GM19328 (cell line): ENCODE measurements around the gene SIAH2.

Experiments used
- ATAC-seq: cut with Tn5 transposase; IDR thresholded peaks from one replicate; pipeline ENCODE4 v1.9.1; 2021; ENCODE audit warnings: mild to moderate bottlenecking, moderate library complexity; ENCODE audit not compliant: unreplicated experiment

The SIAH2 gene

DNA sequence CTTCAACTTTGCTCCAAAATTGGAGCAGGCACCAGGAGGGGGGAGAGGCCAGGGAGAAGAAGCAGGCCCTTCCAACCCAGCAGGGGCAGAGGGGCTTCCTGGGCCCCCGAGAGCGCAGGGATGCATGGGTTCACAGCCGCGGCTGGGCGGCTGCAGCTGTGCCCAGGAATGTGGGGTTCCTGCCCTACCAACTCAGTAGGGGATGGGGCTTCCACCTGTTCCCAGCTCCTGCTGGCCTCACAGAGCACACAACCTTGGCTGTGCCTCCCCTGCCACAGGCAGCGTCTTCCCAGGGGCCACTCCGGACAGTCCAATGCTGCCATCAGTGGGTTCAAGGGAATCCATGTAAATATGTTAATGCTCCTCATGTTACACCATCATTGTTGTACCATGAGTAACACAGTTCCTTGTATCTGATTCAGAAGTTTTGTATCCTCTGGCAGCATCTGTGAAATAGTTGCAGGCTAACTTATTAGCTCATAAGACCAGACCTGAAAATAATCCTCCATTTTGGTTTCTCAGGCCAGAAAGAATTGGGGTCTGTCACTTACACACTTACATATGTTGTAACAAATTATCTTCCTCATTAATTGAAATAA, 12.1 kb upstream of the SIAH2 start:
- ATAC-seq: no peak

DNA sequence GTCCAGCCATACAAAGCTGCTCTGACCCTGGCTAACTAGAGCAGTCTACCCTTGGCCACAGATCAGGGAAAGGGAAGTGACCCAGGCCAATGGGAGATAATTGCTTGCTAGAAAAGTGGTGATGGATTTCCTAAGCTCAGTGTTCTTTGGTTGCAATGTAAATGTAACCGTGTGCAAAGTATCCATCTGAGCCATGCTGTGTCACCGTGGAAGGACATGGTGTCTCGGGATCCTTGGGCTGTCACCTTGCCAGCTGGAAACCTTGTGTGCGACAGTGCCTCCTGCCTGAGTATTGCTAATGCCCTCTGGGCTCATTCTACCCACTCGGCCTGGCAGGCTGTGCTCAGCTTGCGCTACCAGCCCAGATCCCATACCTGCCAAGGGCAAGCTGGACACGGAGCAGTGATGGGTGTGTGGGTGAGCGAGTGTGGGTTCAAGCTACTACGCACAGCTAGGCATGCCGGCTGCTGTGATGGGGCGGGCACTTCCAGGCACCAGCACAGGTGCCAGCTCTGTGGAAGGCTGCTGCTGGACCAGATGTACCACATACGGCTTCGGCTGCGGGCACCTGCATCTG, 10.7 kb upstream of the SIAH2 start:
- no peak for ATAC-seq

DNA sequence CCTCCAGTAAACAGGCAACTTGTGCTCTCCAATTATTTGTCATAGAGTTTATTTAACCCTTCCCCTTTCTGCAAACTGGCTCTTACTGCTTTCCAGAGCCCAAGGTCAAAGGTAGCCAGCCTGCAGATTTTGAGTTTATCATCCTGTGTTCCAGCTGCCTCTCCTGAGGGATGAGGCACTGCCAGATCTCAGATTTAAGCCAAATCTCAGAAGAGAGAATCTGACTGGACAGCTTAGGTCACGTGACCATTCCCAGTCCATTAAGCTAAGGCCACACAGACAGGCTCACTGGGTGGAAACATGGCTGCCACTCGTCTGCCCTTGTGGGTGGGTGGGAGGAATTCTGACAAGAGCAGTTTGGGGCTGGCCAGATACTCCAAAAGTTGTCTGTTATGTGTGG, 8.6 kb upstream of the SIAH2 start:
- ATAC-seq: no peak

DNA sequence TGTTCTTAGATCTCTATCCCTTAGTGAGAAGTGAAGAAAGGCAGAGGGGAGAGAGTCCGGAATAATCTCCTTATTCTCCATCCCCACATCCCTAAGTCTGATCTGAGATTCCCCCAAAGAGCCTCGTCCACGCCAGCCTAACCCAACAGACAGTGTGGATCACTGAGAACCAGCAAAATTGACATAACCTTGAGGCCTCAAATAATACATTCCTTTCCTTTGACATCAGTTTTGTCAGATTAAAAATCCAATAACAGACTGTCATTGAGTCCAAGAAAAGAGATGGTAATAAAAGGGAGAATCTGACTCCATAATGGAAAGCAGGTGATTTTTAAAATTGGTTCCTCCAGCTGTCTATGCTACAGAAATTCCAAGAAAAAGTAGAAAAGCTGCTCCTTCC, 7.7 kb upstream of the SIAH2 start:
- ATAC-seq: no peak

DNA sequence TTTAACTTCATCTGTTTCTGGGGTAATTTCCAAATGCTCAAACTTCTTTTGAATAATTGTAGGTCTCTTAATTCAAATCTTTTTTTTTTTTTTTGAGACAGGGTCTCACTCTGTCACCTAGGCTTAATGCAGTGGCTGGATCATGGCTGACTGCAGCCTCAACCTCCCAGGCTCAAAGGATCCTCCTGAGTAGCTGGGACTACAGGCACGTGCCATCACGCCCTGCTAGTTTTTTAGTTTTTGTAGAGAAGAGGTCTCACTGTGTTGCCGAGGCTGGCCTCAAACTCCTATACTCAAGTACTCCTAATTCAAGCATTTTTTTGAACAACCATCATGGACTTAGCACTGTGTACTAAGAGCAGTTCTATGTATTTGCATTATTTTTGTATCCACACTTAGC, 3.8 kb upstream of the SIAH2 start:
- ATAC-seq: no peak

DNA sequence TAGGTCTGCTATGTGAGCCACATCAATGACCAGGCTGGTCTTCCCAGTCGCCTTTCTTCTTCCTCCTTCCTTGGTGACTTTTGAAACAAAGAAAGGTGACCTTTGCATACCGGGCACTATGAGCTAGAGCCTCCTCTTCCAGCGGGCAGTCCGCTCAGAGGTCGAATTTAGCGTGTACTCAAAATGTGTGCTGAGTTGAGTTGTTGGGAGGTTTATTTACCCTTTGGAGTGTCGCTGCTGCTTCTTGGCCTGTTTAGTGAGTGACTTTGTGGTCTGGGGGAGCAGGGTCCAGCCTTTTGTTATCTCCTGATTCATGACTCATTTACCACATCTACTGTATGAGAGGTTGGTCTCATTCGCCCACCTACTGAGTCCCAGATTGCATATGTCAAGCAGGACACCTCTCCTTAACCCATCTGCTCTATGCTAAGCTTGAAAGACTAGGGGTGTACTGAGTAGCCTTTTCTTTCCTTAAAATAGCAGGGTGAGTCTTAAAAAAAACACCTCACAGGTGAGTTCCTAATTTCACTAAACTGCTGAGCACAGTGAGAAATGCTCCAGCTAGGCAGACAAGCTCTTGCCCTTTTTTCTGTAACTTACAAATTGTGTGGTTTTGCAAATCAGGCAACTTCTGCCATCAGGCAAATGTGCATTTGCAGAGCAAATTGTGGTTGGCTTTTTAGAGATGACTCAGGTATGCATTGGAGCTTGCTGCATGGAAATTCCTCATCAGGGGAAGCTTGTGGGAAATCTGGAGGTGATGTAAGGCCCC, 3.2 kb upstream of the SIAH2 start:
- peak; percentile 19 for ATAC-seq

DNA sequence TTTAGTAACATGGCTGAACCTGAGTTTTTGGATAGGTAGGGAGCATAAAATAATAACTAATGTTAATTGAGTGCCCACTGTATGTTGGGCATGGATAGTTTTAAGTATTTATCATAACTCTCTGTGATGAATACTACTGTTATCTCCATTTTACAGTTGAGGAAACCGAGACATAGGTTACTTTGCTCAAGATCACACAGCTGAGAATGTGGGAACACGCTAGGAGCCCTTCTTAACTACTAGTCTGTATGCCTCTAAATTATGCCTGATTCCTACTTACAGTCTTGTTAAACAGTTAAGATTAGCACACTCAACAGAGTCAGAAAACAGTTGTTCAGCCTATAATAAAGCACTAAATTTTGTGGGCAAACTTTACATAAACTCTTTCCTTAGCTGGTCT, 2.0 kb upstream of the SIAH2 start:
- no peak for ATAC-seq

DNA sequence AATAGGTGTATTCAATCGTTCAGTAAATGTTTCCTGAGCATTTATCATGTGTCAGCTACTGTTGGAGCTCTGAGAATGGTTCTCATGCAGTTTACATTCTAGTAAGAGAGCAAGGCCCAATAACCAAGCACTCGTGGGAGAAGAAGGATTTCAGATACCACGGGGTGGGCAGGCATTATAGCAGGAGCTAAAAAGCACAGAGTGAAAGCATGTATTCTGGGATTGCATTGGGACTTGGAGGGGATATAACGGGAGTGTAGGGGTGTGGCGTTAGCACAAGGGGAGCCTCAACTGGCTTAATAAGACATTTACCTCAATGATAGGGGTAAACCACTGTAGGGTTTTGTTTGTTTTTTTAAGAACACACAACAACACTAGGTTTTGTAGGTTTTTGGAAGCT, 1.6 kb upstream of the SIAH2 start:
- no peak for ATAC-seq

DNA sequence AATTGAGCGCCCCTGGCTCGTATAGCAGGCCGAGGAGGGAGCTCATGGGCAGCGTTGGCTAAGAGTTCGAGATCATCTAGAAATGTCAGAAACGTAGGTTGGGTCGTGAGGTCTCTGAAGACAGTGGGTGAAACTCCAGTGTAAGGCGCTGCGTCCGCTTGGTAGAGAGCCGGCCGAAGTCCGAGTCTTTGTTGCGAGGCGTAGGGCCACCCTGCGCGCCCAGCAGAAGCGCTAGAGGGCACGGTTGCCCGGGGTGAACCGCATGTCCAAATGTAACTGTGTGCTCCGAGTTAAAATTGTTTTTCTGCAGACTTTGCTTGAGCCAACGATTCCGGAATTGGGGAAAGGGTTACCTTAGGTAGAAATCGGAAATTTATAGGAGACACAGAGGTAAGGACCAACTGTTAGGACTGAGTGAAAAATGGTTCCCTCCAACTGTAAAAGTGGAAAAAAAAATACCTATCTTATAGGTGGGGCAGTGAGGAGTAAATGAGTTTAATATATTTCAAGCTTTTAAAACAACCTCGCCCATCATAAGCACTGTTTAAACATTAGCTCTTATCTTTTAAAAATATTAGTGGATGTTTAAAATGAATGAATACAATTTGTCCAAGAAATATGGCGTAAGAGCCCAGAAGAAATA, 993 bp upstream of the SIAH2 start:
- ATAC-seq: no peak

DNA sequence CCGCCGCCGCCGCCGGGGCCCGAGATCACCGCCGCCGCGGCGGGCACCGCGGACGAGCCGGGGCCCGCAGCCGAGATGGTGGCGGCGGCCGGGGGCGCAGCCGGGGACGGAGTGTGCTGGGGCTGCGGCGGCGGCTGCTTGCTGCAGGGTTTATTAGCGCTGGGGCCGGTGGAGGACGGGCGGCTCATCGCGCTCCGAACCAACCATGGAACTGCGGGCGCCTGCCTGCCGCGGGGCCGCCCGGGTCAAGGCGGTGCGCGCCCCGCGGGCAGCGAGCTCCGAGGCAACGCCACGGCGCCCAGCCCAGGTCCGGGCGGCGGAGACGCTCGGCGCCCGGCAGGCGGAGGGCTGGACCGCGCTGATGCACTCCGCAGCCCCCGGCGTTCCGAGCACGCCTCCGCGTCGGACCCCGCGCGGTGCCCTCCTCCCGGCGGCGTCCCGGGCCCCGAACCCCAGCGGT, 277 bp downstream of the SIAH2 start:
- peak; percentile 2 for ATAC-seq

DNA sequence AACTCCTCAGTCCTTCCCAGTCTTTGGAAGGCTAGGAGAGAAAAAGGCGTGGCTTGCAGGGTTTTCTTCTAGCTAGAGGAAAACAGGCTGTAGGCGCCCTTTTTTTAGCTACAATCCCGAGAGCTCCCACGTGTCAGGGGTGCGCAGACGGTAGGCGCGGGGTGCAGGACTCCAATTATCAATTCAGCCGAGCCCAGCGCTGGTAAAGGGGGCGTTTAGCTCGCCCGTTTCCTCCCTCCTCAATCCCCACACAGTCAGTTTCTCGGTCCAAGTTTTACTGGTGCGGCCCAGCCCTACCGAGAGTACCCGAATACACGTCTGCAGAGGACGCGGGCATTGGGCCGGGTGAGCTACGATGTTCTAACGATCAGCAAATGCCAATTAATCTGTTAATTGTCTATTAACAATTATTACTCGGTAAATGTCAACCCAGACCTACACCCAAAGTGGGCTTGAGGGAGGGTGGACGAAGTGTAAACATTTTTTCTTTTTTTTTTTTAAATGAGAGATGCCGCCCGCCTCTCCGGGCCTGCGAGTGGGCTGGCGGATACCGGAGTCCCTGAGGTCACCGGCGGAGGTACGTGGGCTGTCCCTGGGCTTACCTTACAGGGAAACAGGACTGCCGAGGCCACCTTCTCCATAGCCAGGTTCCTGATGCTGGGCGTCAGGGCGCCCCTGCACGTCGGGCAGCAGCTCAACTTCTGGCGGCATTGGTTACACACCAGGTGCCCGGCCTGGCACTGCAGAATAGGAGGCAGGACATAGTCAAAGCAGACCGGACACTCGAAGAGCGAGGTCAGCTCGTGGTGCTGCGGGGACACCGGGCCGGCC, 923 bp downstream of the SIAH2 start:
- no peak for ATAC-seq

DNA sequence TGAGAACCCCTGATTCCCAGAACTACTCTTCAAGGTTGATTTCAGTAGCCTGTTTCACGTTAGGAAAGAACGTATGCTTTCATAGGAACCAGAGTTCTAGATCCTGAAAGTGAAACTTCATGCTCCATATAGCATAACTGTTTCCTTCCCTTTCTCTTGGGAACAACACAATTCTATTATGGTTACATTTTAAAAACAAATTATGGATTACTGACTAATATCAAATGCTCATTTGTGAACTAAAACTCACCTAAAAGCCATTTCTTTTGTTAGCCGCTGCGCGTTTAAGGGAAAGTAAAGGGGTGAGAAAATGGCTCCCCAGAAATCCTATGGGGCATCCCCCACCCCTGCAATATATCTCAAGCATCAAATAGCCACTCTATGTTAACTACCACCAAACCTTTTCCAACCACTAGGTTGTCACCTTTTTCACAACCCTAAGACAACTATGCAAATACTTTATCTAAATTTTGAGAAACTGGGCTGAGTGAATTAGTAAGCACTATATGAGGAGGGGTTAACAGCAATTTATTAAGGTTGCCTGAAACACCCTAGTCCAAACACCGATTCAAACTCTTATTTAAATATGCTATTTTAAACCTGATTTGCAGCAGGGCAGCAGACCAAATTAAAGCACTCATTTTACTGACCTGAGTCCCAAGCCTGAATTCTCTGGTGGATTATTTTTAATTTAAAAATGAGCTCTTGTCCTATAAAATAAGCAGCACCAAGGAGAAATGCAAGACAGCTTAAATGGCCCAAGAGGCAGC, 2.4 kb downstream of the SIAH2 start:
- ATAC-seq: peak; percentile 30

DNA sequence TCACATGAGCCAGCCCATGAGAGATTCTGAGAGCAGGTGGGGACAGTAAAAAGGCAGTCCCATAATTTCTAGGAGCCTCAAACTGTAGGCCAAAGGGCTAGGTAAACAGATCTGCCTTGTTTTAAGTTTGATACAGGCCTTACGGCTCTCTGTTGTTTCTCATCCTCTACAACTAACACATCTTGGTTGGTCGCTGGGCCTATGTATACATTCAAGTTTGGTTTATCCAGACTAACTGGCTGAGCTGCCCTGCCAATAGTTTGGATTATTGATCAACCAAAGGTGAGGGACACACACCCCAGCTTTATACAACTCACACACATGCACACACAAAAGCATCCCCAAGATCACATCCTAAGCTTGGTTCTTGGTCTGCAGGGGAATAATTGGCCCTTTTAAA, 3.0 kb downstream of the SIAH2 start:
- ATAC-seq: no peak

DNA sequence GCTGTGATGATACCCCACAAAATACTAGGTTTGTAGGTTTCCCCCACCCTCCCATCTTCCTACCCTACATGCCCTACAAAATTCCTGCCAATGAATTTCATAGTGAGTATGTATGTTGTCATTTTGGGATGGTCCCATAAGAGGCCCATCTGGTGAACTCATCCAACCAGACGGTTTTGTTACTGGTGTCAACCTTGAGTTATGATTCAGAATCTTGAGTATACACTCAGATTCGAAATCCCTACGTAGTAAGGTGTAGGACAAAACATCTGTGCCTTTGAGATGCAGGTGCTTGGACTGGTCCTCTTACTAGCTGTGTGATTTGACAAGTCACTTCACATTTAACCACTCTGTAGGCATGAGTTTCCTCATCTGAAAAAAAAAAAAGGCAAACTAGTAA, 3.6 kb downstream of the SIAH2 start:
- no peak for ATAC-seq

DNA sequence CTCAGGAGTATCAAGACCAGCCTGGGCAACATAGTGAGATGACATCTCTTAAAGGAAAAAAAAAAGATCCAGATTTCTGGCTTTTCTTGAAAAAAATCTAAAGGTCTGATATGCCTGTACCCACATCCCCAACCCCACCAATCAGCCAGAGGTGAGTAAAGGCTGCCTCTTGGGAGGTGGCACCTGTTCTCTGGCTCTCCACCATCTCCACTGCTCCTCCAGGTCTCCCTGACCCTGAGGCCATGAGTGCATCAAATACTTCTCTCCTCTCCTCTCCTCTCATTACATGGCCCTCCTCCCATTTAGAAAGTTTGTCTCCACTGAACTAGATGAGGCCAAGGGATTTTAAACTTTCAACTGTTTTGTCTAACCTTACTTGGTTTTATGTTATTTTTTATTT, 5.2 kb downstream of the SIAH2 start:
- ATAC-seq: no peak

DNA sequence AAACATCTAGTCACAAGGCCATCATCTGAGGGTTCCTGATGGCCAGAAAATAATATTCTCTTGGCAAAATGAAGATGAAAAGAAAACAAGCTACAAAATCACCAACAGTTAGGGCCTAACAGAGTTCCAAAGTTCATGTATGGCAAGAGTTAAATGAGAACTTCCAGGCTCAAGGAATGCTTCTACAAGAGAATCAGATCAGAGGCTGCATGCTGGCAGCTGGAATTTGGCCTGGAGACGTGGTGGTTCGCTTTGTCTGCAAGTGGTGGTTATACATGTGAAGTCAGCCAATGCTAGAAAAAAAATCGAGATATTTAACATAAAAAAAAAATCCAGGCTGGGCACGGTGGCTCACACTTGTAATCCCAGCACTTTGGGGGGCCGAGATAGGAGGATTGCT, 5.6 kb downstream of the SIAH2 start:
- no peak for ATAC-seq

DNA sequence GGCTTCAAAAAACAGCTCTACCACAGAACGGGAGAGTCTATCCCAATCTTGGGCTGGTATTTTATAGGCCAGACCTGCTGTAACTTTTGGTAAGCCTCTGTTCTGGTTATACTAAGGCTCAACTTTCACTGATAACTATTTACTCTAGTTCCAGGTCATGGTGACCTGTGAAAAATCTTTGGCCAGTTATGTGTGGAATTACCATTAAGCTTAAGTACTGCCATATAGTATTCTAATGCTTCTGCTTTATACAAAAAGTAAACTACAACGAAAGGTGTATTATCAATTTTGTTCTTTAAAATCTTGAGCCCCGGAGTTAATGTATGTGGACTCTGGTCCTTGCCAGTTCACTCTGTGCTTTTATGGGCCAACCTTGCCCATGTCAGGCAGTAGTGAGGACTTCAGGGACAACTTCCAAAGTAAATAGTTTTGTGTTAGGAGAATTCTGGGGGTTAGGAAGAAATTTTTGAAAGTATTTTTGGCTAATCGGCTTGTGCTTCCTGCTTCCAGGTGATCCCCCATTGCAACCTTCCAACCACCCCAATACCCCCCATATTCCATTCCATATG, 6.4 kb downstream of the SIAH2 start:
- no peak for ATAC-seq

DNA sequence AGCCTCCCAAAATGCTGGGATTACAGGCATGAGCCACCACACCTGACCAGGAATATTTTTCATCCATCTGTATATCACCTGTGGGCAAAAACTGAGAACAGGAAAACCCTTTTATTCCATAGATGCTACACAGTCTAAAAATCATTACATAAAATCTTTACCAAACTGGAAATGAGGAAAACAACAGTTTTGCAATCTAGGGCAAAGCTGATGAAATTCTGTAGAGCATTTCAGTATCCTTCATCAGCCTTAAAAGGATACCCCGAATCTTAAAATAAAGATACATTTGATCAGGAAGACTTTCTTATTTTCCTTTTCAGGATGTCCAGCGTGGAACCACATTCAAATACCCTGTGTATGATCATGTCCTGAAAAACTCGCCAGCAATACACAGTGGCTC, 7.1 kb downstream of the SIAH2 start:
- no peak for ATAC-seq

DNA sequence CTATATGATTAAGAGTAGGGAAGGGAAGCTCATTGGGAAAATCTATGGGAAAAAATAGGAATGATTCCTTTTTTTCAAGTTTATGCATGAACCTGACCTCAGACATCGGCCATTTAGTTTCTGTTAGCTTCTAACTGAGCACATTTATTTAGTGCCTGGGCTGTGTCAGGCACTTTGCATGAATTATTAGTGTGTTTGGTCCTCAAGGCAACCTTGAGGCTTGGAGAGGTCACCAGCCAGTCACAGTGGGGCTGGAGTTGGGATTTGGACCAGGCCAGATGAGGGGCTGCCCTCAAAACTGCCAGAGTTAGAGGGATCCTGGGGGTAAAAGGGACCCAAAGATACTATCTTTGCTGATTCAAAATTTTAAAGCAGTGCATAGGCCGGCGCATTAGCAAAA, 8.1 kb downstream of the SIAH2 start:
- no peak for ATAC-seq

DNA sequence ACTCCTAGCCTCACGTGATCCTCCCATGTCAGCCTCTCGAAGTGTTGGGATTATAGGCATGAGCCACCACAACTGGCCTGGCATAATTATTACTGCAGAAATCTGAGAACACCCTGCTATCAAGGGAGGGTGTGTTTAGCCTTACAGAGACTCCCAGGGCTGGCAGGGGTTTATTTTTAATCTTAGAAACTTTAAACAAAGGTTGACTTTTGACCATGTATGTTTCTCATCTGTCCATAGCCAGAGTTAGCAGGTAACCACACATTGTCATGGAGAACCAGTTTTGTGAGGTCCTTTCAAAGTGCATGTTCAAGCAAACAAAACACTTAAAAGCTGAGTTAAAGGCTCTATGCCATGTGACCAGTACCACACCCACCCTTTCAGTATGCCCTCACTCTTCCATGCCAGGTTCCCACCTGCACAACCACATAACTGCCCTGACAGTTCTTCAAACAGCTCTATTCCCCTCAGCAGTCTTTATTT, 11.1 kb downstream of the SIAH2 start:
- no peak for ATAC-seq
